Head of caudate nucleus (tissue), 42 donors: ENCODE results near the gene RDH16.
A peak's percentile ranks its signal among the peaks of the same experiment; 100 is the strongest.

Experiments
- DNase-seq, 42 donors: peaks; one replicate each; pipeline versions ENCODE4 v3.0.0 to v3.0.0-alpha.2; 2020 to 2021; ENCODE audit warnings: mixed read lengths in 7 of 42
- intact Hi-C: fragments of 100-400 bp; cut with DNase I; formaldehyde crosslinking; loops from one replicate; pipeline ENCODE4 v1.15.0; 2022

Gene RDH16, protein sequence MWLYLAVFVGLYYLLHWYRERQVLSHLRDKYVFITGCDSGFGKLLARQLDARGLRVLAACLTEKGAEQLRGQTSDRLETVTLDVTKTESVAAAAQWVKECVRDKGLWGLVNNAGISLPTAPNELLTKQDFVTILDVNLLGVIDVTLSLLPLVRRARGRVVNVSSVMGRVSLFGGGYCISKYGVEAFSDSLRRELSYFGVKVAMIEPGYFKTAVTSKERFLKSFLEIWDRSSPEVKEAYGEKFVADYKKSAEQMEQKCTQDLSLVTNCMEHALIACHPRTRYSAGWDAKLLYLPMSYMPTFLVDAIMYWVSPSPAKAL

DNA sequence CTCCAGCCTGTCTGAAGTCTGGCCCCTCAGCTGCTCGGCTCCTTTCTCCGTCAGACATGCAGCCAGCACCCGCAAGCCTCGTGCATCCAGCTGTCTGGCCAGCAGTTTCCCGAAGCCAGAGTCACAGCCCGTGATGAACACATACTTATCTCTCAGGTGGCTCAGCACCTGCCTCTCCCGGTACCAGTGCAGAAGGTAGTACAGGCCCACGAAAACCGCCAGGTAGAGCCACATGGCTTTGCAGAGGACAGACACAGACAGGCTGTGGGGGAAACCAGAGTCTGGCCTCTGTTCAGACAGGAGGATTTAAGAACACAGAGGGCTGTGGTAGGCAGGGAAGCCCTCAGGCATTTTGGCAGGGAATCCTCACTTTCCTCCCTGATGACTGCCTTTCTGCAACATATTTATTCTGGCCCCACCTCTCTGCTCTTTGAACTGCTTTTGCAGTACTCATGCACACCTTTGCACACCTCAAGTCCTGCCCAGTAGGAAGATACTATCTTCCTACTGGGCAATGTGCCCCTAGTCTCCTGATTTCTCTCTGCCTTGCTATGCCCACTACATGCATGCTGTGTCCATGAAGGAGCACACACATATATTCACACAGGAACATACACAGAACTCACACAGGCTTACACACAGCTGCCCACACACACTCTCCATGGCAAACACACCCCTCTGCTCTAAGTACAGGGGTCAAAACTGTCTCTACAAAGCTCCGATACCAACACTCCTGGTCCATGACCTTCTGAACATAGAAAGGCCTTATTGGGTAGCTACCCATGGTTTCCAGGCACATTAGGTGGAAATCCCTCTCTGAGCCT is at the start of gene RDH16:
RDH16 (minus strand) TSS at position 380 of the 824 bp plus-strand sequence; CDS start at position 234, 146 bp downstream.
- intact Hi-C loops = no loop called here

GRCh38 chr12:57006809-57007475 is 49.5 kb upstream of the RDH16 start:
- DNase-seq = no peak
- intact Hi-C loops = loop anchor here (5.0 kb wide), 1 partner anchor 60 kb away; no protein-coding TSS in a partner anchor

More for the DNA sequence above, at the start of gene RDH16:
- DNase-seq = peak in 1 of 42 donors; percentile 13

DNA sequence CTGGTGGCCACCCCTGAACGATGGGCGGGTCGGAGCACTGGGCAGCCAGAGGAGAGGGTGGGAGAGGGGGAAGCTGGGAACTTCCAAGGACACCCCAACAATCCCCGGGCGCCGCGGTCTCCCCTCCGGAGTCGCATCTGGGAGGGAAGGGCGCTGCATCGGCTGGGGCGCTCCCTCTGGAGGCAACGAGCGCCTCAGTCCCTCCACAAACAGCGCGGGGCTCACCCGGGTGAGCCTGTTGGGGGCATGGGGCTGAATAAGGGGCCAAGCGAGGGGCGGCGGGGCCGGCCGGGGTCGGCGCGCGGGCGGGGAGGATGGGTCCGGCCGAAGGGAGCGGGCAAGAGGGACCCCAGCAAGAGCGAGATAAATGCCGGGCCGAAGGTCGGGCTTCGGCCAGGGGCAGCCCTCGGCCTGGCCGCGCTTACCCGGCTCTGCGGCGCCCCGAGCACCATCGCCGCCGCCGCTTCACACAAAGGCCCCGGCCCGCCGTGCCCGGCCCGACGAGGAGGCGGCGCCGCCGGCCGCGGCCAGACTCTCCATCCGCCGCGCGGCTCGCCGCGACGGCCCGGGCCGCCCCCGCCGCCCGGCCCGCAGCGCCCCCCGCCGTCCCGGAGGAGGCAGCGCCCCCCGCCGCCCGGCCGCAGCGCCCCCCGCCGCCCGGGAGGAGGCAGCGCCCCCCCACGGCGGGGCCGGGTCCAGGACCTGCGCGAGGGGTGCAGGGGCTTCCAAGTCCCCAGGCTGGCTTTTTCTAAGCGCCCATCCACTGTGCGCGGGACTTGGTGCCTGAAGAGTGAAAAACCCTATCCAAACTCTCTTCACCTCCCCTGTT is 48.8 kb upstream of the RDH16 start, which contains the start of gene ZBTB39:
ZBTB39 (minus strand) TSS at position 567 of the 829 bp plus-strand sequence. CDS start 1,629 bp downstream, outside the sequence.
- DNase-seq = peak in 38 of 42 donors; percentile 21 to 81 (median 62)
- intact Hi-C loops = loop anchor here (5.0 kb wide), 1 partner anchor 61 kb away; no protein-coding TSS in a partner anchor

DNA sequence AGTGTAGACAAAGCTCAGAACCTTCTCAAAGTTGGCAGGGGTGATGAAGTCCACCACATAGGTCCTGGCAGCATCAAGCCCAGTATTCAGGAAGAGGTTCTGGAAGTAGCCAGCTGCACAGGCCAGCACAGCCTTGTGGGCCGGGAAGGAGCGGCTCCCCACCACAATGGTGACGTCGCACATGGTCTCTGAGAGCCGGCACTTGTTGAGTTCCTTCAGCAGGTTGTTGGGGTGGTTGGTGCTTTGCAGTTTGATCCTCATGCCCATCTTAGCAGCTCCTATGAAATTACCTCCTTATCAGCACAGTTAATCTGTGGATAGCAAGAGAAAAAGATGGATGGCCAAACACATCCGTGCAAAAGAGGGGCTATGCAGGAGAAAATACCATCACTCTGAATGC is 47.2 kb upstream of the RDH16 start:
- intact Hi-C loops = loop anchor here (5.0 kb wide), 1 partner anchor 63 kb away; no protein-coding TSS in a partner anchor
- DNase-seq = no peak

DNA sequence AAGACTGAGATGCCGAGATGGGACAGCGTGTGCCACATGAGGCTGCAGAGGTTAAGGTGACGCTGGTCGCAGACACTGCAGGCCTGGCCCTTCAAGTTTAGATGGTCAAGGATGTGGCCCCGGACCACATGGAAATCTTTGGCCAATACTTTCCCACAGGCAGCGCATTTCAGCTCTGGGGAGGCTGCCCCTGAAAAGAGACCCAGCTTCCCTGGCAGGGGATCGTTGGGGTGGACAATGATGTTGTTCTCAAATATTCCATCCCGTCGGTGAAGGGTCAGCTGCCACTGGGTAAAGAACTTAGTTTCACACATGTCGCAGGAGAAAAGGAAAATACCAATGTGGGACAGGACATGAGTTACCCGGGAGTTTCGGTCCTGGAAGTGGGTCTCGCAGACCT is 46.0 kb upstream of the RDH16 start:
- intact Hi-C loops = no loop called here
- DNase-seq = no peak

DNA sequence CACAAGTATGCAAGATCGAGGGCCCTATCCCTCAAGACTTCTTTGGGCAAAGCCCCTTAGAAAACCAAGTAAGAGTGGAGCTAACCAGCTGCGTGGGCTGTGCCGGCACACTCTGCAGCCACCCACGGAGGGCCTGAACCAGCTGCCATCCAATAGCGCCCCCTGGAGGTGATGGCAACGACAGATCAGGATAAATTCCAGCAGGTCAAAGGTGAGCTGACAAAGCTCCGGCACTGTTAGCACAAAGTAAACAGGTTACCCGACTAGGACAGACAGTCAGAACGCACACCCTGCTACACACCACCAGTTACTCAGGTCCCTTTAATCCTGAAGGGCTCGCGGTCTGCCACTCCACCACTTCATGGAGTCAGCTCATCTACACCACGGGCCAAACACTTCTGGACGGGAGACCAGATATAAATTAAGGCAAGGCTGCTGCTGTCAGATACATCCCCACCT is 44.1 kb upstream of the RDH16 start:
- intact Hi-C loops = no loop called here

GRCh38 chr12:57000393-57000792 is 43.0 kb upstream of the RDH16 start:
- no peak for DNase-seq
- intact Hi-C loops = no loop called here

More for the DNA sequence above, 44.1 kb upstream of the RDH16 start:
- DNase-seq = peak in 40 of 42 donors; percentile 14 to 78 (median 56)

- intact Hi-C loops = no loop called here
These were observed 42.0 kb upstream of the RDH16 start for GRCh38 chr12:56999456-56999855.

DNA sequence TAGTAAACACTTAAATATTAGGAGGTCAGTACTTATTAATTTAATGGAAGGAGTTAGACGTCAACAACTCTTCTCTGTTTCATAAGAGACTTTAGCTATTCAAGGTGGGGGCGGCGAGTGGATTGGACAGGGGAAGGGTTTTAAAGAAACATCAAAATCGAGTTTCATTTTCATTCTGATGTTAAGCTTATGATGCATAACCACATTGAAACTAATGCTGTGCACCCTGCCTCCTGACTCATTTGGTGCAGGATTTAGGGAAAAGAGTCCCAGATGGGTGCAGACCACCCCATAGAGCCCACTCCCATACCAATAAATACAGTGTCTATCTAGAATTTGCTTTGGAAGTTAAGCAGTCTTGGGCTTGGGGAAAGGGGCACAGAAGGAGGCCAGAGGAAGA is 41.6 kb upstream of the RDH16 start:
- intact Hi-C loops = no loop called here

More at GRCh38 chr12:56999456-56999855, 42.0 kb upstream of the RDH16 start:
- no peak for DNase-seq

DNA sequence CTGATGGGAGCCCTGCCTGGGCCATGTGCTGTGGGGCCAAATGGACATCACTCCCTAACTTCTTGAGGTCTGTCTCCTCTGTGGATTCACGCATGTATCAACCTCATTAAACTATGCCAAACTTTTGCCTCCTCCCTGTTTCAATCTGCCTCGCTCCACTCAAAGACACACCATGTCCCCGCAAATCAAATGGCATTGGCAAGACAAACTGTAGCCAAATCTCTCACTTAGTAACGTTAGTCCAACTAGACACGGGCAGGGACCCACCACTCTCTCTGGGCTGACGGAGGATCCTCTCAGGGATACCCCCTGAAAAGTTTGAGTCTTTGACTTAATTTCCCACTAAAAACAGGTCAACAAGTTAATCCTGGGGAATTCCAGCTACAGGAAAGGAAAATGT is 40.9 kb upstream of the RDH16 start:
- no peak for DNase-seq
- intact Hi-C loops = no loop called here

More for the DNA sequence above, 41.6 kb upstream of the RDH16 start:
- DNase-seq = no peak

- peak in 2 of 42 donors; percentile 14 to 17 for DNase-seq
- intact Hi-C loops = no loop called here
These were observed 39.6 kb upstream of the RDH16 start for GRCh38 chr12:56996793-56997545.

DNA sequence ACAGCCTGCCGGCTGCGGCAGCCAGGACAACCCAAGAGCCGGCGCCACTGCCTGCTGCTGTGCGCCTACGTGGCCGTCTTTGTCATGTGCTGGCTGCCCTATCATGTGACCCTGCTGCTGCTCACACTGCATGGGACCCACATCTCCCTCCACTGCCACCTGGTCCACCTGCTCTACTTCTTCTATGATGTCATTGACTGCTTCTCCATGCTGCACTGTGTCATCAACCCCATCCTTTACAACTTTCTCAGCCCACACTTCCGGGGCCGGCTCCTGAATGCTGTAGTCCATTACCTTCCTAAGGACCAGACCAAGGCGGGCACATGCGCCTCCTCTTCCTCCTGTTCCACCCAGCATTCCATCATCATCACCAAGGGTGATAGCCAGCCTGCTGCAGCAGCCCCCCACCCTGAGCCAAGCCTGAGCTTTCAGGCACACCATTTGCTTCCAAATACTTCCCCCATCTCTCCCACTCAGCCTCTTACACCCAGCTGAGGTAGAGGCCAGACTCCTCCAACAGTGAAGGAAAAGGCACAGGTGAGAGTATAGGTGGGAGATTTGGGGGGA is 38.6 kb upstream of the RDH16 start:
- intact Hi-C loops = no loop called here
- DNase-seq = peak in 2 of 42 donors; percentile 21 to 29

- DNase-seq = peak in 2 of 42 donors; percentile 27 to 33
- intact Hi-C loops = no loop called here
These were observed 38.0 kb upstream of the RDH16 start for GRCh38 chr12:56995201-56995929.

DNA sequence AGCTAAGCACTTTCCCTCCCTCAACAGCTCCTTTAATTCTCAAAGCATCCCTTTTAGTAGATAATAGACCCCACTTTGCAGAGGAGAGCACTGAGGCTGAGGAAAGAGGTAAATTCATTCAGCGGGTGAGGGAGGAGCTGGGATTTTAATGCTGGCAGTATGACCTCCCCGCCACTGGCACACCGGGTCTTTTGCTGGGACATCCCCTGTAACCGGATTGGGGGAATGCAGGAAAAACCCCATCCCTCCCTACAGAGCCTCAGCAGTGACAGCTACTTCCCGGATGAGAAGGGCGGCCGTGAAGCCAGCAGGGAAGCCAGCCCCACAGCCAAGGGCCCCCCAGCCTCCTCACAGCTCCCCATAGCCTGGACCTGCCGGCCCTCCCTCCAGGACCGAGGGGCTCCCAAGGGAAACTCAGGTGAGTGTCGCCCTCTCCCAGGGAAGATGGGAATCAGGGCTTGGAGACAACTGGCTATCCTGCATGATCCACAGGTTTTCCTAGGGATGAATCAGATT is 36.9 kb upstream of the RDH16 start:
- peak in 2 of 42 donors; percentile 17 to 27 for DNase-seq
- intact Hi-C loops = no loop called here

GRCh38 chr12:56993346-56993745 is 35.9 kb upstream of the RDH16 start:
- DNase-seq = peak in 2 of 42 donors; percentile 26 to 29
- intact Hi-C loops = no loop called here
